ENCODE results near the gene KEAP1. TPM values are rescaled to one million over a fixed set of nuclear protein-coding genes. Genes with fewer than 3 reads are reported as not detected.
"Not testable (repeated sequence)": the region's sequence is repeated elsewhere in the genome, so short reads cannot be mapped to it uniquely, and the experiment has no call there.

Gene KEAP1
- total RNA-seq, 2 experiments from 2014 or later = 68.0 to 71.0 TPM

GRCh38 chr19:10458733-10459132 lies 44.4 kb downstream of the KEAP1 start:
- intact Hi-C loops (cut with micrococcal nuclease); H3K4me3 Mint-ChIP-seq; POLR2A ChIA-PET; H3K36me3 Mint-ChIP-seq; H3K4me1 Mint-ChIP-seq (ENCODE audit: low read depth); DNase-seq; H3K27ac Mint-ChIP-seq; H3K27me3 Mint-ChIP-seq; H3K9me3 Mint-ChIP-seq: not testable (repeated sequence)
- CTCF ChIA-PET = interaction anchor here (1.1 to 1.9 kb wide), 4 partner anchors 20 to 55 kb away, joined by 3 to 7 read pairs (median 4); partner anchors contain the start of gene CDC37

GRCh38 chr19:10454267-10454666 lies 48.9 kb downstream of the KEAP1 start:
- no peak for DNase-seq
- ChIA-PET CTCF (interaction anchor here (1.0 to 1.3 kb wide), 3 partner anchors 29 to 127 kb away, joined by 3 read pairs; no protein-coding TSS in a partner anchor), POLR2A (no interaction called here)
- H3K4me1 Mint-ChIP-seq (ENCODE audit: low read depth) = no peaks in the 10 kb centered on the region
- H3K4me3 Mint-ChIP-seq = no peak overlapping the region
- intact Hi-C loops (cut with micrococcal nuclease) = no loop called here
- H3K9me3 Mint-ChIP-seq = no peaks in the 10 kb centered on the region
- no peaks in the 10 kb centered on the region for H3K36me3 Mint-ChIP-seq
- H3K27ac Mint-ChIP-seq = no peak overlapping the region
- H3K27me3 Mint-ChIP-seq = peaks cover 4% of the 10 kb centered on the region

- no peak for DNase-seq
- Mint-ChIP-seq H3K36me3 (no peaks in the 10 kb centered on the region), H3K27me3 (peaks cover 4% of the 10 kb centered on the region), H3K27ac (no peak overlapping the region), H3K4me3 (no peak overlapping the region), H3K4me1 (ENCODE audit: low read depth) (no peaks in the 10 kb centered on the region), H3K9me3 (no peaks in the 10 kb centered on the region)
- ChIA-PET POLR2A (no interaction called here), CTCF (interaction anchor here (1.2 kb wide), 1 partner anchor 28 kb away, joined by 3 read pairs; no protein-coding TSS in a partner anchor)
- intact Hi-C loops (cut with micrococcal nuclease) = no loop called here
Observed at GRCh38 chr19:10453852-10454251, 49.3 kb downstream of the KEAP1 start.

GRCh38 chr19:10452726-10453618 lies 50.2 kb downstream of the KEAP1 start:
- ChIA-PET POLR2A (no interaction called here), CTCF (no interaction called here)
- H3K9me3 Mint-ChIP-seq = no peaks in the 10 kb centered on the region
- H3K27ac Mint-ChIP-seq = no peak overlapping the region
- peaks cover 4% of the 10 kb centered on the region for H3K27me3 Mint-ChIP-seq
- H3K4me3 Mint-ChIP-seq = no peak overlapping the region
- intact Hi-C loops (cut with micrococcal nuclease) = no loop called here
- DNase-seq = no peak
- no peaks in the 10 kb centered on the region for H3K36me3 Mint-ChIP-seq
- no peaks in the 10 kb centered on the region for H3K4me1 Mint-ChIP-seq (ENCODE audit: low read depth)

GRCh38 chr19:10450853-10451609 lies 52.1 kb downstream of the KEAP1 start:
- CTCF ChIA-PET = interaction anchor here (1.0 to 1.7 kb wide), 2 partner anchors 14 to 60 kb away, joined by 3 to 8 read pairs; no protein-coding TSS in a partner anchor

GRCh38 chr19:10450191-10450852 lies 52.8 kb downstream of the KEAP1 start:
- H3K4me3 Mint-ChIP-seq = no peak overlapping the region
- POLR2A ChIA-PET = no interaction called here
- no peak overlapping the region for H3K27ac Mint-ChIP-seq
- no peaks in the 10 kb centered on the region for H3K9me3 Mint-ChIP-seq
- peaks cover 4% of the 10 kb centered on the region for H3K27me3 Mint-ChIP-seq
- DNase-seq = no peak
- CTCF ChIA-PET = interaction anchor here (1.0 to 1.7 kb wide), 2 partner anchors 13 to 59 kb away, joined by 3 to 8 read pairs; no protein-coding TSS in a partner anchor
- H3K4me1 Mint-ChIP-seq (ENCODE audit: low read depth) = no peaks in the 10 kb centered on the region
- H3K36me3 Mint-ChIP-seq = no peaks in the 10 kb centered on the region
- intact Hi-C loops (cut with micrococcal nuclease) = no loop called here

More at GRCh38 chr19:10450853-10451609, 52.1 kb downstream of the KEAP1 start:
- POLR2A ChIA-PET = no interaction called here
- no peak for DNase-seq
- no peaks in the 10 kb centered on the region for H3K9me3 Mint-ChIP-seq
- H3K4me1 Mint-ChIP-seq (ENCODE audit: low read depth) = no peaks in the 10 kb centered on the region
- no peak overlapping the region for H3K4me3 Mint-ChIP-seq
- H3K27ac Mint-ChIP-seq = no peak overlapping the region
- H3K36me3 Mint-ChIP-seq = no peaks in the 10 kb centered on the region
- intact Hi-C loops (cut with micrococcal nuclease) = no loop called here
- peaks cover 4% of the 10 kb centered on the region for H3K27me3 Mint-ChIP-seq

- DNase-seq = no peak
- peaks cover 4% of the 10 kb centered on the region for H3K27me3 Mint-ChIP-seq
- no peak overlapping the region for H3K4me3 Mint-ChIP-seq
- H3K27ac Mint-ChIP-seq = no peak overlapping the region
- CTCF ChIA-PET = no interaction called here
- no peaks in the 10 kb centered on the region for H3K9me3 Mint-ChIP-seq
- POLR2A ChIA-PET = no interaction called here
- H3K36me3 Mint-ChIP-seq = no peaks in the 10 kb centered on the region
- intact Hi-C loops (cut with micrococcal nuclease) = no loop called here
- no peaks in the 10 kb centered on the region for H3K4me1 Mint-ChIP-seq (ENCODE audit: low read depth)
Observed at GRCh38 chr19:10449037-10449436, 54.1 kb downstream of the KEAP1 start.

GRCh38 chr19:10442698-10443097 lies 60.5 kb downstream of the KEAP1 start:
- CTCF ChIA-PET = no interaction called here
- DNase-seq = no peak
- no peaks in the 10 kb centered on the region for H3K4me1 Mint-ChIP-seq (ENCODE audit: low read depth)
- POLR2A ChIA-PET = no interaction called here
- no peak overlapping the region for H3K27ac Mint-ChIP-seq
- H3K36me3 Mint-ChIP-seq = no peaks in the 10 kb centered on the region
- H3K27me3 Mint-ChIP-seq = no peaks in the 10 kb centered on the region
- intact Hi-C loops (cut with micrococcal nuclease) = no loop called here
- no peak overlapping the region for H3K4me3 Mint-ChIP-seq
- H3K9me3 Mint-ChIP-seq = no peaks in the 10 kb centered on the region

- CTCF ChIA-PET = interaction anchor here (2.4 kb wide), 1 partner anchor 36 kb away, joined by 7 read pairs; the partner anchor contains the start of gene CDC37
- Mint-ChIP-seq H3K9me3 (no peaks in the 10 kb centered on the region), H3K27me3 (no peaks in the 10 kb centered on the region), H3K27ac (no peak overlapping the region), H3K36me3 (no peaks in the 10 kb centered on the region), H3K4me3 (no peak overlapping the region), H3K4me1 (ENCODE audit: low read depth) (no peaks in the 10 kb centered on the region)
- POLR2A ChIA-PET = no interaction called here
- intact Hi-C loops (cut with micrococcal nuclease) = no loop called here
- no peak for DNase-seq
Observed at GRCh38 chr19:10439588-10439987, 63.6 kb downstream of the KEAP1 start.

Small RNAs within 50 kb of the gene (microRNA-seq; reads per million reads assigned to microRNA genes)
- gene MIR1238 (ENCODE audit: borderline microRNAs expressed, borderline number of aligned reads, borderline replicate concordance) = not detected

Other genes with a start within 250 kb of the KEAP1 start
- 10 to 100 TPM; 45.2 to 46.4 TPM for gene ICAM1, start 232.2 kb downstream of the KEAP1 start, total RNA-seq
- gene ICAM4, start 216.4 kb downstream of the KEAP1 start, total RNA-seq = under 1 TPM; 0.34 to 0.59 TPM
- gene ICAM5, start 213.4 kb downstream of the KEAP1 start, total RNA-seq = 1 to 10 TPM; 1.1 to 1.3 TPM
- 1 to 10 TPM in 1 of 2 experiments, under 1 TPM in 1; 0.85 to 2.0 TPM for gene ZGLP1, start 193.5 kb downstream of the KEAP1 start, total RNA-seq
- 10 to 100 TPM in 1 of 2 experiments, 1 to 10 TPM in 1; 9.9 to 12.2 TPM for gene FDX2, start 187.3 kb downstream of the KEAP1 start, total RNA-seq
- gene RAVER1, start 169.8 kb downstream of the KEAP1 start, total RNA-seq = 10 to 100 TPM; 81.5 to 85.0 TPM
- 100 to 1,000 TPM; 125 to 132 TPM for gene ICAM3, start 163.7 kb downstream of the KEAP1 start, total RNA-seq
- 100 to 1,000 TPM; 168 to 186 TPM for gene TYK2, start 122.8 kb downstream of the KEAP1 start, total RNA-seq
- 100 to 1,000 TPM; 189 to 207 TPM for gene CDC37, start 99.8 kb downstream of the KEAP1 start, total RNA-seq
- gene PDE4A, start 82.8 kb downstream of the KEAP1 start, total RNA-seq = 10 to 100 TPM; 15.7 to 17.5 TPM
- under 1 TPM; 0.12 to 0.40 TPM for gene S1PR5, start 14.1 kb upstream of the KEAP1 start, total RNA-seq
- 10 to 100 TPM; 23.8 to 26.7 TPM for gene ATG4D, start 40.5 kb upstream of the KEAP1 start, total RNA-seq
- 10 to 100 TPM; 46.2 to 52.3 TPM for gene KRI1, start 62.7 kb upstream of the KEAP1 start, total RNA-seq
- gene CDKN2D, start 65.6 kb upstream of the KEAP1 start, total RNA-seq = 10 to 100 TPM; 68.6 to 68.8 TPM
- not detected for gene AP1M2, start 84.0 kb upstream of the KEAP1 start, total RNA-seq
- 10 to 100 TPM; 89.3 to 94.6 TPM for gene SLC44A2, start 122.2 kb upstream of the KEAP1 start, total RNA-seq
- gene ILF3, start 151.0 kb upstream of the KEAP1 start, total RNA-seq = 100 to 1,000 TPM; 355 to 357 TPM
- gene QTRT1, start 198.1 kb upstream of the KEAP1 start, total RNA-seq = 10 to 100 TPM; 43.1 to 47.4 TPM
- gene DNM2, start 214.7 kb upstream of the KEAP1 start, total RNA-seq = 100 to 1,000 TPM; 171 to 173 TPM